NCI-H2107 (cell line): Measurements from ENCODE around the gene SLC25A28.
"Not testable (repeated sequence)": the region's sequence is repeated elsewhere in the genome, so short reads cannot be mapped to it uniquely, and the experiment has no call there.

Source experiments
- DNase-seq: peaks from one replicate; lab custom pipeline; 2025; lab: John Stamatoyannopoulos, UW

Gene SLC25A28

GRCh38 chr10:99625124-99625523 lies 4.9 kb upstream of the SLC25A28 start:
- DNase-seq, result not testable (repeated sequence)

- DNase-seq, result no peak
These were observed 3.7 kb upstream of the SLC25A28 start for GRCh38 chr10:99623919-99624318.

- DNase-seq, result peak; percentile 6
These were observed 1.4 kb upstream of the SLC25A28 start for GRCh38 chr10:99621454-99622251.

- peak; percentile 78 for DNase-seq
These were observed 643 bp upstream of the SLC25A28 start for GRCh38 chr10:99620711-99621453.

GRCh38 chr10:99619090-99619800 lies 994 bp downstream of the SLC25A28 start:
- DNase-seq, result no peak

GRCh38 chr10:99617696-99618095 lies 2.5 kb downstream of the SLC25A28 start:
- no peak for DNase-seq

GRCh38 chr10:99615426-99615825 lies 4.8 kb downstream of the SLC25A28 start:
- DNase-seq, result no peak

- DNase-seq, result peak; percentile 16
These were observed 7.9 kb downstream of the SLC25A28 start for GRCh38 chr10:99612167-99612831.

- no peak for DNase-seq
These were observed 8.9 kb downstream of the SLC25A28 start for GRCh38 chr10:99611326-99611725.

GRCh38 chr10:99610221-99610620 lies 10.0 kb downstream of the SLC25A28 start:
- DNase-seq, result no peak

GRCh38 chr10:99609186-99609585 lies 11.1 kb downstream of the SLC25A28 start:
- DNase-seq, result no peak

GRCh38 chr10:99605351-99605750 lies 14.9 kb downstream of the SLC25A28 start:
- DNase-seq, result no peak

GRCh38 chr10:99604862-99605261 lies 15.4 kb downstream of the SLC25A28 start:
- no peak for DNase-seq

- DNase-seq, result no peak
These were observed 21.3 kb downstream of the SLC25A28 start for GRCh38 chr10:99598781-99599509.

- no peak for DNase-seq
These were observed 22.2 kb downstream of the SLC25A28 start for GRCh38 chr10:99598011-99598410.

- DNase-seq, result not testable (repeated sequence)
These were observed 23.5 kb downstream of the SLC25A28 start for GRCh38 chr10:99596708-99597107.

- no peak for DNase-seq
These were observed 24.3 kb downstream of the SLC25A28 start for GRCh38 chr10:99595770-99596465.

GRCh38 chr10:99595236-99595635 lies 25.0 kb downstream of the SLC25A28 start:
- DNase-seq, result no peak

GRCh38 chr10:99593312-99593711 lies 26.9 kb downstream of the SLC25A28 start:
- DNase-seq, result no peak

GRCh38 chr10:99590799-99591198 lies 29.4 kb downstream of the SLC25A28 start:
- no peak for DNase-seq

- DNase-seq, result no peak
These were observed 36.6 kb downstream of the SLC25A28 start for GRCh38 chr10:99583687-99584086.
